ENCODE data around the gene PCDH12. TPM values are rescaled to one million over a fixed set of nuclear protein-coding genes. Genes with fewer than 3 reads are reported as not detected.

PCDH12 gene
- total and polyA plus RNA-seq, 2 donors (not counting 1 experiment from before 2014, with no cell fraction given) = 0.01 TPM; not detected in 1

GRCh38 chr5:141915881-141916336 is 42.1 kb downstream of the PCDH12 start:
- H3K9me3 ChIP-seq (ENCODE audit: control extremely low read depth in 1 of 3, control insufficient read depth in 2 of 3, insufficient read depth in 1 of 3, low read length in 2 of 3) = no peaks in the 10 kb centered on the region
- ChIA-PET POLR2A (interaction anchor here (0.9 kb wide), 1 partner anchor 53 kb away, joined by 3 read pairs; the partner anchor contains the start of gene RNF14), CTCF (interaction anchor here (0.9 to 3.8 kb wide), 6 partner anchors 10 to 364 kb away, joined by 3 to 16 read pairs (median 5); partner anchors contain the start of genes PCDH1 and RNF14)
- TF ChIP-seq CTCF (IDR thresholded peaks at IDR 0.05) = no peak
- TF ChIP-seq EZH2 (IDR thresholded peaks at IDR 0.05; ENCODE audit: borderline replicate concordance, insufficient read depth, low read depth, low read length, poor library complexity, severe bottlenecking) = no peak
- no peak for DNase-seq
- no peaks in the 10 kb centered on the region for H4K20me1 ChIP-seq (ENCODE audit: control insufficient read depth, insufficient read depth, low read length, poor library complexity, severe bottlenecking)
- 100% methylated on average over 4 of the region's 6 CpGs for WGBS (ENCODE audit: insufficient coverage)
- no peak for ATAC-seq (ENCODE audit: low read depth)
- no peak overlapping the region for H3K9ac ChIP-seq (ENCODE audit: low read length)
- Mint-ChIP-seq H3K9me3 (ENCODE audit: insufficient read depth) (no peaks in the 10 kb centered on the region), H3K27ac (no peak overlapping the region), H3K4me3 (no peak overlapping the region), H3K27me3 (peaks cover 3% of the 10 kb centered on the region), H3K4me1 (peaks cover 38% of the 10 kb centered on the region)
- peaks cover 24 to 32% of the 10 kb centered on the region in 2 donors for H3K4me1 ChIP-seq (ENCODE audit: control insufficient read depth in 2 of 2, insufficient read depth in 2 of 2, low read length in 2 of 2)
- no peaks in the 10 kb centered on the region for H3K79me2 ChIP-seq (ENCODE audit: control insufficient read depth, insufficient read depth, low read length)
- peaks cover 0 to 5% (median 3%) of the 10 kb centered on the region in 4 experiments for H3K27me3 ChIP-seq (replicated peaks in 1 of 4; ENCODE audit: control extremely low read depth in 1 of 4, control insufficient read depth in 3 of 4, insufficient read depth in 4 of 4, low read length in 3 of 4)
- H3K4me3 ChIP-seq (ENCODE audit: control extremely low read depth in 1 of 5, extremely low read depth in 1 of 5, insufficient read depth in 1 of 5, low read depth in 2 of 5, low read length in 4 of 5) = no peak overlapping the region
- H3K36me3 ChIP-seq (replicated peaks in 1 of 2; ENCODE audit: control extremely low read depth in 1 of 2, control insufficient read depth in 1 of 2, extremely low read depth in 1 of 2, insufficient read depth in 2 of 2, low read length in 1 of 2) = no peaks in the 10 kb centered on the region
- H2AFZ ChIP-seq (ENCODE audit: insufficient read depth, low read depth, low read length, poor library complexity, severe bottlenecking) = peak overlapping the region; percentile 58
- intact Hi-C loops (cut with micrococcal nuclease) = no loop called here
- no peak overlapping the region for H3K27ac ChIP-seq (ENCODE audit: low read length in 2 of 2)
- no peak overlapping the region for H3K4me2 ChIP-seq (replicated peaks; ENCODE audit: low read depth, low read length, poor library complexity, severe bottlenecking)

GRCh38 chr5:141914797-141915196 is 43.2 kb downstream of the PCDH12 start:
- intact Hi-C loops (cut with micrococcal nuclease) = loop anchor here (1.0 kb wide), 1 partner anchor 9 kb away; the partner anchor contains the start of gene DELE1
- no peaks in the 10 kb centered on the region for H4K20me1 ChIP-seq (ENCODE audit: control insufficient read depth, insufficient read depth, low read length, poor library complexity, severe bottlenecking)

More at GRCh38 chr5:141914797-141915196, 43.2 kb downstream of the PCDH12 start:
- H3K79me2 ChIP-seq (ENCODE audit: control insufficient read depth, insufficient read depth, low read length) = no peaks in the 10 kb centered on the region
- H3K27ac ChIP-seq (ENCODE audit: low read length in 2 of 2) = no peak overlapping the region
- Mint-ChIP-seq H3K9me3 (ENCODE audit: insufficient read depth) (no peaks in the 10 kb centered on the region), H3K4me3 (peak overlapping the region; percentile 74), H3K27me3 (peaks cover 8% of the 10 kb centered on the region), H3K4me1 (peaks cover 38% of the 10 kb centered on the region), H3K27ac (peak overlapping the region; percentile 43)
- no peak for TF ChIP-seq CTCF (IDR thresholded peaks at IDR 0.05)
- no peak for TF ChIP-seq EZH2 (IDR thresholded peaks at IDR 0.05; ENCODE audit: borderline replicate concordance, insufficient read depth, low read depth, low read length, poor library complexity, severe bottlenecking)
- CTCF ChIA-PET = interaction anchor here (0.6 to 3.8 kb wide), 10 partner anchors 9 to 250 kb away, joined by 3 to 16 read pairs (median 5); partner anchors contain the start of genes DELE1, PCDH1 and RNF14
- H3K36me3 ChIP-seq (replicated peaks in 1 of 2; ENCODE audit: control extremely low read depth in 1 of 2, control insufficient read depth in 1 of 2, extremely low read depth in 1 of 2, insufficient read depth in 2 of 2, low read length in 1 of 2) = no peaks in the 10 kb centered on the region
- peaks cover 24 to 32% of the 10 kb centered on the region in 2 donors for H3K4me1 ChIP-seq (ENCODE audit: control insufficient read depth in 2 of 2, insufficient read depth in 2 of 2, low read length in 2 of 2)
- H3K27me3 ChIP-seq (replicated peaks in 1 of 4; ENCODE audit: control extremely low read depth in 1 of 4, control insufficient read depth in 3 of 4, insufficient read depth in 4 of 4, low read length in 3 of 4) = peaks cover 0 to 5% (median 3%) of the 10 kb centered on the region in 4 experiments
- peak overlapping the region; percentile 58 for H3K9ac ChIP-seq (ENCODE audit: low read length)
- H2AFZ ChIP-seq (ENCODE audit: insufficient read depth, low read depth, low read length, poor library complexity, severe bottlenecking) = peak overlapping the region; percentile 88
- peak overlapping the region; percentile 77 for H3K4me2 ChIP-seq (replicated peaks; ENCODE audit: low read depth, low read length, poor library complexity, severe bottlenecking)
- DNase-seq (no peak), ATAC-seq (ENCODE audit: low read depth) (no peak)
- no peaks in the 10 kb centered on the region for H3K9me3 ChIP-seq (ENCODE audit: control extremely low read depth in 1 of 3, control insufficient read depth in 2 of 3, insufficient read depth in 1 of 3, low read length in 2 of 3)
- POLR2A ChIA-PET = interaction anchor here (1.5 kb wide), 1 partner anchor 55 kb away, joined by 4 read pairs; the partner anchor contains the start of gene RNF14
- H3K4me3 ChIP-seq (ENCODE audit: control extremely low read depth in 1 of 5, extremely low read depth in 1 of 5, insufficient read depth in 1 of 5, low read depth in 2 of 5, low read length in 4 of 5) = peak overlapping the region in 1 of 5 experiments; percentile 51
- WGBS (ENCODE audit: insufficient coverage) = 100% methylated on average over 3 of the region's 3 CpGs
